ENCODE data around the gene NUTM2F. TPM values are rescaled to one million over a fixed set of nuclear protein-coding genes. Genes with fewer than 3 reads are reported as not detected.
"Not testable (repeated sequence)": the region's sequence is repeated elsewhere in the genome, so short reads cannot be mapped to it uniquely, and the experiment has no call there.

Gene NUTM2F
- not detected for total RNA-seq
- long read RNA-seq = 0 reads

GRCh38 chr9:94328544-94328943, at the start of gene NUTM2F:
NUTM2F (minus strand) TSS chr9:94328644; CDS start chr9:94328623, 21 bp downstream.
- intact Hi-C loops (cut with DNase I); DNase-seq; ATAC-seq: not testable (repeated sequence)

- intact Hi-C loops (cut with DNase I); DNase-seq: not testable (repeated sequence)
- ATAC-seq = peak; percentile 35 to 70
Observed at GRCh38 chr9:94375197-94375596, 46.8 kb upstream of the NUTM2F start.

- ATAC-seq (peak; percentile 99 to 100), DNase-seq (peak; percentile 92)
- intact Hi-C loops (cut with DNase I) = not testable (repeated sequence)
Observed at GRCh38 chr9:94374176-94375056, 46.0 kb upstream of the NUTM2F start.

GRCh38 chr9:94373779-94374175, 45.3 kb upstream of the NUTM2F start:
- DNase-seq; intact Hi-C loops (cut with DNase I); ATAC-seq: not testable (repeated sequence)

GRCh38 chr9:94370266-94370665, 41.8 kb upstream of the NUTM2F start:
- ATAC-seq; intact Hi-C loops (cut with DNase I): not testable (repeated sequence)

GRCh38 chr9:94364093-94364614, 35.7 kb upstream of the NUTM2F start:
- intact Hi-C loops (cut with DNase I); DNase-seq; ATAC-seq: not testable (repeated sequence)

More at GRCh38 chr9:94370266-94370665, 41.8 kb upstream of the NUTM2F start:
- DNase-seq = not testable (repeated sequence)

GRCh38 chr9:94357158-94357557, 28.7 kb upstream of the NUTM2F start:
- ATAC-seq; intact Hi-C loops (cut with DNase I); DNase-seq: not testable (repeated sequence)

- DNase-seq; ATAC-seq; intact Hi-C loops (cut with DNase I): not testable (repeated sequence)
Observed at GRCh38 chr9:94351901-94352723, 23.7 kb upstream of the NUTM2F start.

- intact Hi-C loops (cut with DNase I); DNase-seq; ATAC-seq: not testable (repeated sequence)
Observed at GRCh38 chr9:94348754-94349153, 20.3 kb upstream of the NUTM2F start.

- ATAC-seq; DNase-seq; intact Hi-C loops (cut with DNase I): not testable (repeated sequence)
Observed at GRCh38 chr9:94347451-94347850, 19.0 kb upstream of the NUTM2F start.

- DNase-seq; intact Hi-C loops (cut with DNase I); ATAC-seq: not testable (repeated sequence)
Observed at GRCh38 chr9:94341703-94342102, 13.3 kb upstream of the NUTM2F start.

GRCh38 chr9:94340750-94341149, 12.3 kb upstream of the NUTM2F start:
- intact Hi-C loops (cut with DNase I); ATAC-seq; DNase-seq: not testable (repeated sequence)

GRCh38 chr9:94339657-94340056, 11.2 kb upstream of the NUTM2F start:
- ATAC-seq; DNase-seq; intact Hi-C loops (cut with DNase I): not testable (repeated sequence)

GRCh38 chr9:94338723-94339122, 10.3 kb upstream of the NUTM2F start:
- ATAC-seq; intact Hi-C loops (cut with DNase I); DNase-seq: not testable (repeated sequence)

GRCh38 chr9:94336445-94336844, 8.0 kb upstream of the NUTM2F start:
- DNase-seq; intact Hi-C loops (cut with DNase I); ATAC-seq: not testable (repeated sequence)

- ATAC-seq; DNase-seq; intact Hi-C loops (cut with DNase I): not testable (repeated sequence)
Observed at GRCh38 chr9:94325583-94325982, 2.9 kb downstream of the NUTM2F start.

GRCh38 chr9:94323153-94323798, 5.2 kb downstream of the NUTM2F start:
- intact Hi-C loops (cut with DNase I); DNase-seq; ATAC-seq: not testable (repeated sequence)

GRCh38 chr9:94322342-94322940, 6.0 kb downstream of the NUTM2F start:
- intact Hi-C loops (cut with DNase I); DNase-seq: not testable (repeated sequence)
- peak in 1 of 2 donors; percentile 18 for ATAC-seq

Data from left cardiac atrium (tissue), 4 donors.